AG09319 (cell line): ENCODE results near the gene ASB16.

Source experiments
- DNase-seq: peaks from one replicate; pipeline ENCODE4 v3.0.0-alpha.2; 2010; ENCODE audit warnings: low read depth; ENCODE audit errors: extremely low read depth
- CTCF ChIP-seq: IDR thresholded peaks from 2 replicates; pipeline ENCODE4 v1.5.1; 2011; ENCODE audit warnings: low read depth, mild to moderate bottlenecking, inconsistent platforms, low read length, moderate library complexity

Gene ASB16

GRCh38 chr17:44214230-44214494 lies 43.7 kb downstream of the ASB16 start:
- TF ChIP-seq CTCF, result no peak
- no peak for DNase-seq

GRCh38 chr17:44214896-44215295 lies 44.4 kb downstream of the ASB16 start:
- no peak for TF ChIP-seq CTCF
- no peak for DNase-seq

- DNase-seq, result no peak
- no peak for TF ChIP-seq CTCF
These were observed 45.7 kb downstream of the ASB16 start for GRCh38 chr17:44216173-44216572.

- TF ChIP-seq CTCF, result no peak
- no peak for DNase-seq
These were observed 46.2 kb downstream of the ASB16 start for GRCh38 chr17:44216694-44217093.

- no peak for TF ChIP-seq CTCF
- no peak for DNase-seq
These were observed 47.3 kb downstream of the ASB16 start for GRCh38 chr17:44217738-44218343.

GRCh38 chr17:44218344-44219107 lies 48.0 kb downstream of the ASB16 start:
- TF ChIP-seq CTCF, result peak; percentile 44
- DNase-seq, result peak; percentile 78

- DNase-seq, result no peak
- peak; percentile 8 for TF ChIP-seq CTCF
These were observed 48.7 kb downstream of the ASB16 start for GRCh38 chr17:44219108-44219615.
